PC-3 (cell line): ENCODE results near the gene HIRA. TPM values are rescaled to one million over a fixed set of nuclear protein-coding genes. Genes with fewer than 3 reads are reported as not detected.

Experiments
- ATAC-seq: fragments of 200-7000 bp; cut with Tn5 transposase; 2 replicates; pipeline ENCODE4 v1.9.1; 2020; ENCODE audit warnings: mild to moderate bottlenecking, moderate library complexity
- BruUV-seq: library from RNA; stranded (reverse); fragments of 400-500 nt; replicated peaks from 2 replicates; lab custom pipeline; 2021; lab: Mats Ljungman, UMichigan
- CTCF ChIA-PET: fragments of 300-600 bp; sonication (Branson Sonifier 250); formaldehyde crosslinking; loops from one replicate; lab custom pipeline; 2022; ENCODE audit warnings: antibody characterized with exemption; lab: Charles Lee
- POLR2A ChIA-PET: fragments of 300-600 bp; sonication (Branson Sonifier 250); formaldehyde crosslinking; loops from one replicate; lab custom pipeline; 2022; ENCODE audit warnings: antibody characterized with exemption; ENCODE audit not compliant: unreplicated experiment; lab: Charles Lee
- DNase-seq: peaks from one replicate; pipeline ENCODE4 v3.0.0-alpha.2; 2015
- H2AFZ ChIP-seq: fragments of 300-600 bp; sonication (generic); 2 replicates; pipeline ENCODE4 v1.6.0; 2016; ENCODE audit warnings: antibody characterized with exemption, low read length
- H3F3A ChIP-seq: fragments of 300-600 bp; sonication (generic); one replicate; pipeline ENCODE4 v1.6.0; 2017; ENCODE audit warnings: antibody characterized with exemption, low read length, control low read depth, mild to moderate bottlenecking; ENCODE audit not compliant: unreplicated experiment
- H3K27ac ChIP-seq: fragments of 300-600 bp; sonication (generic); 2 replicates; pipeline ENCODE4 v1.5.1; 2016; ENCODE audit warnings: mild to moderate bottlenecking, low read length
- H3K27me3 ChIP-seq: fragments of 300-600 bp; sonication (generic); 2 replicates; pipeline ENCODE4 v1.6.1; 2016; ENCODE audit warnings: low read length, mixed read lengths
- H3K36me3 ChIP-seq: fragments of 300-600 bp; sonication (generic); 2 replicates; pipeline ENCODE4 v1.6.1; 2016; ENCODE audit warnings: low read depth, mixed run types, low read length, mixed read lengths
- H3K4me1 ChIP-seq: fragments of 300-600 bp; sonication (generic); 2 replicates; pipeline ENCODE4 v1.5.1; 2016; ENCODE audit warnings: low read length; ENCODE audit not compliant: insufficient read depth
- H3K4me2 ChIP-seq: fragments of 300-600 bp; sonication (generic); 2 replicates; pipeline ENCODE4 v1.6.0; 2016; ENCODE audit warnings: low read length
- H3K4me3 ChIP-seq: fragments of 300-600 bp; sonication (generic); 2 replicates; pipeline ENCODE4 v1.5.1; 2016; ENCODE audit warnings: mild to moderate bottlenecking, low read length, mixed read lengths
- H3K79me2 ChIP-seq: fragments of 300-600 bp; sonication (generic); 2 replicates; pipeline ENCODE4 v1.6.1; 2017; ENCODE audit warnings: low read length, mixed read lengths
- H3K9ac ChIP-seq: fragments of 300-600 bp; sonication (generic); 2 replicates; pipeline ENCODE4 v1.6.0; 2016; ENCODE audit warnings: mild to moderate bottlenecking, low read length
- H3K9me2 ChIP-seq: fragments of 300-600 bp; sonication (generic); replicated peaks from 2 replicates; pipeline ENCODE4 v1.6.1; 2016; ENCODE audit warnings: mixed run types, low read length, mixed read lengths
- H3K9me3 ChIP-seq: fragments of 300-600 bp; sonication (generic); 2 replicates; pipeline ENCODE4 v1.6.1; 2016; ENCODE audit warnings: low read length, mixed read lengths
- H4K20me1 ChIP-seq: fragments of 300-600 bp; sonication (generic); 2 replicates; pipeline ENCODE4 v1.6.1; 2016; ENCODE audit warnings: low read length, mixed read lengths
- EZH2 ChIP-seq: fragments of 300-600 bp; sonication (generic); IDR thresholded peaks from one replicate; pipeline ENCODE4 v1.6.1; 2017; ENCODE audit warnings: antibody characterized with exemption, mild to moderate bottlenecking, low read length; ENCODE audit not compliant: unreplicated experiment
- EZH2phosphoT487 ChIP-seq: fragments of 300-600 bp; sonication (generic); IDR thresholded peaks from 2 replicates; pipeline ENCODE4 v1.6.1; 2018; ENCODE audit warnings: mild to moderate bottlenecking, antibody characterized with exemption, low read length, borderline replicate concordance
- intact Hi-C: fragments of 100-400 bp; cut with micrococcal nuclease; formaldehyde crosslinking; loops from 2 replicates; pipeline ENCODE4 v1.9.0; 2023
- total RNA-seq: library from RNA; depleted of rRNA; stranded (reverse); fragments of >200 nt; gene quantifications from 2 replicates; pipeline ENCODE4 v1.2.3, GENCODE V29; 2014
- TF ChIP-seq, protein P1 (sequence below): fragments of 300-600 bp; sonication (generic); conservative IDR thresholded peaks from 2 replicates; pipeline ENCODE4 v1.5.1; 2017; ENCODE audit warnings: antibody characterized with exemption, low read depth, mild to moderate bottlenecking, low read length

The HIRA gene
- total RNA-seq, 1 experiment from 2014 or later: 12.4 TPM

DNA sequence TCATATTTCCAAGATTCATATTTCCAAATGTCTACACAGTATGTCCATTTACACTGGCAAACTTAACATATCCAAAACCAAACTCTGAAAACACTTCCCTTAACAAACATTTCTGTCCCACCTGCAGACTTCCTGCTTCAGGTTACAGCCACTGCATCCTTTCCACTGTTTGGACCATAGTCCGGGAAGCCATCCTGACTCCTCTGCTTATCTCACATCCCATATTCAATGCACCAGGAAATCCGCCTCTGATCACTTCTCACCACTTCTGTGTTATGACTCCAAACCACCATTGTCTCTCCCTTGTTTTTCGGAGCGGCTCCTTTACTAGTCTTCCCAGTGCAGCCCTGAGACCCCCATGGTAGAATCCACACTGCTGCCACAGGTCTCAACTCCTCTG, 30.1 kb downstream of the HIRA start:
- Histone ChIP-seq H2AFZ (no peak overlapping the region), H3K9me2 (no peaks in the 10 kb centered on the region), H3F3A (no peaks in the 10 kb centered on the region), H3K4me1 (no peaks in the 10 kb centered on the region), H3K79me2 (no peaks in the 10 kb centered on the region), H3K4me3 (no peak overlapping the region), H3K27ac (no peak overlapping the region), H3K9me3 (no peaks in the 10 kb centered on the region), H3K9ac (no peak overlapping the region), H3K36me3 (peaks cover 16% of the 10 kb centered on the region; the same call in 1 of the 2 replicates), H3K27me3 (no peaks in the 10 kb centered on the region), H3K4me2 (no peak overlapping the region), H4K20me1 (no peaks in the 10 kb centered on the region)
- CTCF ChIA-PET: no interaction called here
- BruUV-seq: no TSS peak
- intact Hi-C loops: no loop called here
- no peak for ATAC-seq
- no peak for DNase-seq
- TF ChIP-seq, protein P1, sequence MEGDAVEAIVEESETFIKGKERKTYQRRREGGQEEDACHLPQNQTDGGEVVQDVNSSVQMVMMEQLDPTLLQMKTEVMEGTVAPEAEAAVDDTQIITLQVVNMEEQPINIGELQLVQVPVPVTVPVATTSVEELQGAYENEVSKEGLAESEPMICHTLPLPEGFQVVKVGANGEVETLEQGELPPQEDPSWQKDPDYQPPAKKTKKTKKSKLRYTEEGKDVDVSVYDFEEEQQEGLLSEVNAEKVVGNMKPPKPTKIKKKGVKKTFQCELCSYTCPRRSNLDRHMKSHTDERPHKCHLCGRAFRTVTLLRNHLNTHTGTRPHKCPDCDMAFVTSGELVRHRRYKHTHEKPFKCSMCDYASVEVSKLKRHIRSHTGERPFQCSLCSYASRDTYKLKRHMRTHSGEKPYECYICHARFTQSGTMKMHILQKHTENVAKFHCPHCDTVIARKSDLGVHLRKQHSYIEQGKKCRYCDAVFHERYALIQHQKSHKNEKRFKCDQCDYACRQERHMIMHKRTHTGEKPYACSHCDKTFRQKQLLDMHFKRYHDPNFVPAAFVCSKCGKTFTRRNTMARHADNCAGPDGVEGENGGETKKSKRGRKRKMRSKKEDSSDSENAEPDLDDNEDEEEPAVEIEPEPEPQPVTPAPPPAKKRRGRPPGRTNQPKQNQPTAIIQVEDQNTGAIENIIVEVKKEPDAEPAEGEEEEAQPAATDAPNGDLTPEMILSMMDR: no peak
- no peak for TF ChIP-seq EZH2phosphoT487
- no peak for TF ChIP-seq EZH2
- POLR2A ChIA-PET: no interaction called here

DNA sequence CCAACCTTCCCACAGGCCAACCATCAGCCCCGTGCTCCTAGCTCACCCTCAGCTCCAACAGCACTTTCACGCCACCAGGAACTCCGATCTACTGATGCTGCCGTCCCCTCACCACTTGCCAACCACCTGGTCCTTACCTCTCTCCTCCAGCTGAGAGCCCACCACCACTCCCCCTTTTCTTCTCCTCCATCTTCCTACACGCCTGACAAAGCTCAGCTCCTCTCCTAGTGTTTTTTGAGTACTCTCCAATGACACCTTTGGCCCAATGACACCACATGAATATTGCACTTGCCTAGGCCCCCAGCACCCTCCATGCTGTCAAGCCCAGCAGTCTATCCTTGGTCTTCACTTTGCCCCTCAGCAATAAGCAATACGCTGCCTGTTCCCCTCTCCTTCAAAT, 30.7 kb downstream of the HIRA start:
- TF ChIP-seq EZH2phosphoT487 (no peak), EZH2 (no peak)
- TF ChIP-seq, protein P1: no peak
- BruUV-seq: no TSS peak
- Histone ChIP-seq H3K27ac (no peak overlapping the region), H3K79me2 (no peaks in the 10 kb centered on the region), H3F3A (no peaks in the 10 kb centered on the region), H3K9me2 (no peaks in the 10 kb centered on the region), H4K20me1 (no peaks in the 10 kb centered on the region), H3K9ac (no peak overlapping the region), H3K4me1 (no peaks in the 10 kb centered on the region), H3K4me2 (no peak overlapping the region), H3K9me3 (no peaks in the 10 kb centered on the region), H2AFZ (no peak overlapping the region), H3K27me3 (no peaks in the 10 kb centered on the region), H3K36me3 (peaks cover 12% of the 10 kb centered on the region; the same call in 1 of the 2 replicates), H3K4me3 (no peak overlapping the region)
- DNase-seq (no peak), ATAC-seq (no peak)
- ChIA-PET CTCF (no interaction called here), POLR2A (no interaction called here)
- intact Hi-C loops: no loop called here

DNA sequence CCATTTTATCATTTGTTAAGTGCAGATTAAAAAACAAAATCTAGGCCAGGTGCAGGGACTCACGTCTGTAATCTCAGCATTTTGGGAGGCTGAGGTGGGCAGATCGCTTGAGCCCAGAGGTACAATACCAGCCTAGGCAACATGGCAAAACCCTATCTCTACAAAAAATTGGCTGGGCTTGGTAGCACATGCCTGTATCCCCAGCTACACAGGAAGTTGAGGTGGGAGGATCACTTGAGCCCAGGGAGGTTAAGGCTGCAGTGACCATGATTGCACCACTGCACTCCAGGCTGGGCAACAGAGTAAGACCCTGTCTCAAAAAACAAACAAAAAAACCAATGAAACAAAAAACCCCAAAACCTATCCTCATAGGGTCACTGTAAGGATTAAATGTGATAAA, 32.9 kb downstream of the HIRA start:
- Histone ChIP-seq H3K4me1 (no peaks in the 10 kb centered on the region), H3K9me2 (no peaks in the 10 kb centered on the region), H4K20me1 (no peaks in the 10 kb centered on the region), H3K36me3 (peaks cover 8% of the 10 kb centered on the region; the same call in 1 of the 2 replicates), H3K27me3 (no peaks in the 10 kb centered on the region), H3F3A (no peaks in the 10 kb centered on the region), H2AFZ (no peak overlapping the region), H3K4me2 (no peak overlapping the region), H3K79me2 (no peaks in the 10 kb centered on the region), H3K4me3 (no peak overlapping the region), H3K27ac (no peak overlapping the region), H3K9me3 (no peaks in the 10 kb centered on the region), H3K9ac (no peak overlapping the region)
- no TSS peak for BruUV-seq
- ChIA-PET CTCF (no interaction called here), POLR2A (no interaction called here)
- TF ChIP-seq EZH2 (no peak), EZH2phosphoT487 (no peak)
- TF ChIP-seq, protein P1: no peak
- ATAC-seq: no peak
- DNase-seq: no peak
- intact Hi-C loops: no loop called here
